Measurements from ENCODE around the gene NAALADL2.

Gene NAALADL2

GRCh38 chr3:174884776-174885568 lies 25.8 kb downstream of the NAALADL2 start:
- Histone ChIP-seq H3K36me3 (ENCODE audit: control insufficient read depth in 4 of 4, insufficient read depth in 4 of 4, low read length in 3 of 4) (no peaks in the 10 kb centered on the region), H3K9me3 (ENCODE audit: control extremely low read depth in 1 of 5, control insufficient read depth in 4 of 5, insufficient read depth in 2 of 5, low read depth in 1 of 5, low read length in 4 of 5) (peaks cover 0 to 2% (median 0%) of the 10 kb centered on the region in 5 experiments), H3K4me3 (ENCODE audit: control insufficient read depth in 1 of 7, extremely low read depth in 1 of 7, insufficient read depth in 4 of 7, low read depth in 2 of 7, low read length in 6 of 7) (no peak overlapping the region), H3K4me1 (ENCODE audit: control extremely low read depth in 1 of 4, control insufficient read depth in 4 of 4, insufficient read depth in 4 of 4, low read length in 3 of 4) (no peaks in the 10 kb centered on the region), H3K27ac (ENCODE audit: insufficient read depth in 1 of 2, low read depth in 1 of 2, low read length in 2 of 2, poor library complexity in 1 of 2, severe bottlenecking in 2 of 2) (no peak overlapping the region), H3K27me3 (replicated peaks in 2 of 5; ENCODE audit: control insufficient read depth in 4 of 5, insufficient read depth in 5 of 5, low read length in 4 of 5) (no peaks in the 10 kb centered on the region)
- WGBS (ENCODE audit: insufficient coverage) = 98% methylated on average over 4 of the region's 7 CpGs
- CTCF ChIA-PET = no interaction called here
- POLR2A ChIA-PET = no interaction called here
- no peak for DNase-seq

- WGBS (ENCODE audit: insufficient coverage) = 99% methylated on average over 6 of the region's 6 CpGs
- POLR2A ChIA-PET = no interaction called here
- no peaks in the 10 kb centered on the region for H3K27me3 ChIP-seq (replicated peaks in 2 of 5; ENCODE audit: control insufficient read depth in 4 of 5, insufficient read depth in 5 of 5, low read length in 4 of 5)
- peaks cover 0 to 2% (median 0%) of the 10 kb centered on the region in 5 experiments for H3K9me3 ChIP-seq (ENCODE audit: control extremely low read depth in 1 of 5, control insufficient read depth in 4 of 5, insufficient read depth in 2 of 5, low read depth in 1 of 5, low read length in 4 of 5)
- CTCF ChIA-PET = no interaction called here
- H3K36me3 ChIP-seq (ENCODE audit: control insufficient read depth in 4 of 4, insufficient read depth in 4 of 4, low read length in 3 of 4) = no peaks in the 10 kb centered on the region
- no peak for DNase-seq
- no peak overlapping the region for H3K4me3 ChIP-seq (ENCODE audit: control insufficient read depth in 1 of 7, extremely low read depth in 1 of 7, insufficient read depth in 4 of 7, low read depth in 2 of 7, low read length in 6 of 7)
- H3K4me1 ChIP-seq (ENCODE audit: control extremely low read depth in 1 of 4, control insufficient read depth in 4 of 4, insufficient read depth in 4 of 4, low read length in 3 of 4) = no peaks in the 10 kb centered on the region
- no peak overlapping the region for H3K27ac ChIP-seq (ENCODE audit: insufficient read depth in 1 of 2, low read depth in 1 of 2, low read length in 2 of 2, poor library complexity in 1 of 2, severe bottlenecking in 2 of 2)
Observed at GRCh38 chr3:174891524-174892203, 32.5 kb downstream of the NAALADL2 start.

GRCh38 chr3:174907027-174907426 lies 47.9 kb downstream of the NAALADL2 start:
- ChIA-PET CTCF (no interaction called here), POLR2A (no interaction called here)
- DNase-seq = no peak
- H3K9me3 ChIP-seq (ENCODE audit: control extremely low read depth in 1 of 5, control insufficient read depth in 4 of 5, insufficient read depth in 2 of 5, low read depth in 1 of 5, low read length in 4 of 5) = no peaks in the 10 kb centered on the region
- no peaks in the 10 kb centered on the region for H3K27me3 ChIP-seq (replicated peaks in 2 of 5; ENCODE audit: control insufficient read depth in 4 of 5, insufficient read depth in 5 of 5, low read length in 4 of 5)
- H3K36me3 ChIP-seq (ENCODE audit: control insufficient read depth in 4 of 4, insufficient read depth in 4 of 4, low read length in 3 of 4) = no peaks in the 10 kb centered on the region
- H3K27ac ChIP-seq (ENCODE audit: insufficient read depth in 1 of 2, low read depth in 1 of 2, low read length in 2 of 2, poor library complexity in 1 of 2, severe bottlenecking in 2 of 2) = no peak overlapping the region
- no peaks in the 10 kb centered on the region for H3K4me1 ChIP-seq (ENCODE audit: control extremely low read depth in 1 of 4, control insufficient read depth in 4 of 4, insufficient read depth in 4 of 4, low read length in 3 of 4)
- H3K4me3 ChIP-seq (ENCODE audit: control insufficient read depth in 1 of 7, extremely low read depth in 1 of 7, insufficient read depth in 4 of 7, low read depth in 2 of 7, low read length in 6 of 7) = no peak overlapping the region

DNA sequence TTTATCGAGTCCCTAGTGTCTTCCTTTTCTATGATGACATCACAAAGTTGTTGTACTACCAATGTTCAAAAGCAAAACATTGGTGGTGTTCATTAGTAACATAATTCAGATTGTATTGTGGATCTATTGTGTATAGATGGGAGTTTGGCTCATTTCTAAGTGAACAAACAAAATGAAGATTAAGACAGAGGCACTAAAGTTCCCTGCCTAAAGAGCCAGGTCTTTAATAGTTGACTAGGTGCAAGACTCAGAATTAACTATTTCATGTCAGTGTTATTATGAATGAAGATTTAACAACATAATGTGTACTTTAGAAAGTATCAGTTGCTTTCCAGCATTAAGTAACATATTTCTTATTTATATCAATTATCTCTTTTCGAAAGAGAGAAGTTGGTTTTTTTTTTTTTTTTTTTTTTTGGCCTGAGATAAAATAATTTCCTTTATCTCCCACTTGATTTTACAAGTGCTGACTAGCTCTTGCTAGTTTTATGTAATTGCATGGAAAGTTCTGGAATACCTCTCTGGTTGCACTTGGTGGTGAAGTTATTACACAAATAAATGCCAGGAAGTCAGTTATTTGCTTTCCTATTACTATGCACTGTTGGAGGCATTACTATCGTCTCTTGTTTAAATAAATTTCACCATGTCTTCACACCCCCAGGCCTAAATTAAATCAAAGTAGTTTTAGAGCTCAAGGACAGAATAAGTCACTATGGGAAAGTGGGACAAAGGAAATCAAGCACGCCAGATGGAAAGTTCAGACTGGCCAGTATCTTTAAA lies 48.7 kb downstream of the NAALADL2 start:
- Histone ChIP-seq H3K27ac (ENCODE audit: insufficient read depth in 1 of 2, low read depth in 1 of 2, low read length in 2 of 2, poor library complexity in 1 of 2, severe bottlenecking in 2 of 2) (no peak overlapping the region), H3K36me3 (ENCODE audit: control insufficient read depth in 4 of 4, insufficient read depth in 4 of 4, low read length in 3 of 4) (no peaks in the 10 kb centered on the region), H3K27me3 (replicated peaks in 2 of 5; ENCODE audit: control insufficient read depth in 4 of 5, insufficient read depth in 5 of 5, low read length in 4 of 5) (no peaks in the 10 kb centered on the region), H3K4me3 (ENCODE audit: control insufficient read depth in 1 of 7, extremely low read depth in 1 of 7, insufficient read depth in 4 of 7, low read depth in 2 of 7, low read length in 6 of 7) (no peak overlapping the region), H3K9me3 (ENCODE audit: control extremely low read depth in 1 of 5, control insufficient read depth in 4 of 5, insufficient read depth in 2 of 5, low read depth in 1 of 5, low read length in 4 of 5) (no peaks in the 10 kb centered on the region), H3K4me1 (ENCODE audit: control extremely low read depth in 1 of 4, control insufficient read depth in 4 of 4, insufficient read depth in 4 of 4, low read length in 3 of 4) (no peaks in the 10 kb centered on the region)
- 100% methylated on average over 2 of the region's 4 CpGs for WGBS (ENCODE audit: insufficient coverage)
- ChIA-PET POLR2A (no interaction called here), CTCF (no interaction called here)
- no peak for DNase-seq

DNA sequence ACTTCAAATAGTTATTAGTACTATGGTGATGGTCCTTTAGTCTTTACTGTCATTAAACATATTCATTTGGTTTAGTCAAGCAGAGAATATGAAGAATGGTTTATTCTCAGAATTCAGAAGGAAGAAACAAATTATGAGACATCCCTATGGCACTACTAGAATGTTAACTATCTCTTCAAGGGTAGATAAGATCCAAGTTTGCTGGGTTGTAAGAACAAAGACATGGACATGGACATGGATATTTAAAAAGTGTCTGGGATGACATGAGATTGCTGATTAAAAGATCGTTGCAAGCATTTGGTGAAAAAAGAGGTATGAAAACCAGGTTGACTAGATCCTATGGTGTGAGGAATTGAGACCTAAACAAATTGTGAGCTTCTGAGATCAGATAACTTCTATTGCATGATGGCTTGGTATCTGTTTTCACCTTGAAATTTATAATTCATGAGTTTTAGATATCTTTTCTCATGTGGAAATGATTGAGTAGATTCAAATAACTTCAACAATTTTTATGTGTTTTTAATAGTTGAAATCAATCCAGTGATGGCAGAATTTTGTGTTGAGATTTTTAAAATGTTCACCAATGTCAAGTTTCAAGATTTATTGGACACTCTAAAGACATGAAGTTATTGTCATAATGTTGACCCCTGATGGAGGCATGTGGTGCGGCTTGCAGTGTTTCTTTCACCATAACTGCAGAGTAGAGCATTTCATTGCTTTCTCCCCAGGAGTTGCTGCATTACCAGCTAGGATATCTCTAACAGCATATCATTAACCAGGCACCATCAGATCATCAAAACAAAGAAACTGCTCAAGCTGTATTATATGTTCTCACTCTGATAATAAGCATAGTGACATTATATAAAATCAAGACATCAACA lies 72.6 kb downstream of the NAALADL2 start:
- Histone ChIP-seq H3K27me3 (replicated peaks in 2 of 5; ENCODE audit: control insufficient read depth in 4 of 5, insufficient read depth in 5 of 5, low read length in 4 of 5) (no peaks in the 10 kb centered on the region), H3K4me3 (ENCODE audit: control insufficient read depth in 1 of 7, extremely low read depth in 1 of 7, insufficient read depth in 4 of 7, low read depth in 2 of 7, low read length in 6 of 7) (no peak overlapping the region), H3K36me3 (ENCODE audit: control insufficient read depth in 4 of 4, insufficient read depth in 4 of 4, low read length in 3 of 4) (no peaks in the 10 kb centered on the region), H3K4me1 (ENCODE audit: control extremely low read depth in 1 of 4, control insufficient read depth in 4 of 4, insufficient read depth in 4 of 4, low read length in 3 of 4) (no peaks in the 10 kb centered on the region), H3K27ac (ENCODE audit: insufficient read depth in 1 of 2, low read depth in 1 of 2, low read length in 2 of 2, poor library complexity in 1 of 2, severe bottlenecking in 2 of 2) (no peak overlapping the region), H3K9me3 (ENCODE audit: control extremely low read depth in 1 of 5, control insufficient read depth in 4 of 5, insufficient read depth in 2 of 5, low read depth in 1 of 5, low read length in 4 of 5) (no peaks in the 10 kb centered on the region)
- ChIA-PET POLR2A (no interaction called here), CTCF (no interaction called here)
- DNase-seq = no peak
- WGBS (ENCODE audit: insufficient coverage) = 100% methylated on average over 2 of the region's 2 CpGs

GRCh38 chr3:174936590-174936989 lies 77.5 kb downstream of the NAALADL2 start:
- H3K27me3 ChIP-seq (replicated peaks in 2 of 5; ENCODE audit: control insufficient read depth in 4 of 5, insufficient read depth in 5 of 5, low read length in 4 of 5) = no peaks in the 10 kb centered on the region
- WGBS (ENCODE audit: insufficient coverage) = no CpG with 5 or more reads among the region's 4 CpGs
- H3K4me1 ChIP-seq (ENCODE audit: control extremely low read depth in 1 of 4, control insufficient read depth in 4 of 4, insufficient read depth in 4 of 4, low read length in 3 of 4) = no peaks in the 10 kb centered on the region
- peaks cover 0 to 3% (median 0%) of the 10 kb centered on the region in 5 experiments for H3K9me3 ChIP-seq (ENCODE audit: control extremely low read depth in 1 of 5, control insufficient read depth in 4 of 5, insufficient read depth in 2 of 5, low read depth in 1 of 5, low read length in 4 of 5)
- no peak overlapping the region for H3K4me3 ChIP-seq (ENCODE audit: control insufficient read depth in 1 of 7, extremely low read depth in 1 of 7, insufficient read depth in 4 of 7, low read depth in 2 of 7, low read length in 6 of 7)
- no peak overlapping the region for H3K27ac ChIP-seq (ENCODE audit: insufficient read depth in 1 of 2, low read depth in 1 of 2, low read length in 2 of 2, poor library complexity in 1 of 2, severe bottlenecking in 2 of 2)
- POLR2A ChIA-PET = no interaction called here
- DNase-seq = no peak
- no peaks in the 10 kb centered on the region for H3K36me3 ChIP-seq (ENCODE audit: control insufficient read depth in 4 of 4, insufficient read depth in 4 of 4, low read length in 3 of 4)
- CTCF ChIA-PET = no interaction called here

All from common myeloid progenitor, CD34-positive (primary cell).